MM.1S (cell line): Measurements from ENCODE around the gene NPPB.

Experiments used
- DNase-seq: peaks from one replicate; pipeline ENCODE4 v3.0.0-alpha.2; 2015
- H2AFZ ChIP-seq: fragments of 300-600 bp; sonication (generic); 2 replicates; pipeline ENCODE4 v1.6.0; 2016; ENCODE audit warnings: antibody characterized with exemption, low read length
- H3F3A ChIP-seq: fragments of 300-600 bp; sonication (generic); 2 replicates; pipeline ENCODE4 v1.6.1; 2016; ENCODE audit warnings: mild to moderate bottlenecking, antibody characterized with exemption, low read length, moderate library complexity, mixed read lengths; ENCODE audit not compliant: insufficient read depth
- H3K27ac ChIP-seq: fragments of 300-600 bp; sonication (generic); 2 replicates; pipeline ENCODE4 v1.5.1; 2016; ENCODE audit warnings: mild to moderate bottlenecking, low read length
- H3K27me3 ChIP-seq: fragments of 300-600 bp; sonication (generic); replicated peaks from 2 replicates; pipeline ENCODE4 v1.6.0; 2016; ENCODE audit warnings: low read length; ENCODE audit not compliant: insufficient read depth
- H3K36me3 ChIP-seq: fragments of 300-600 bp; sonication (generic); replicated peaks from 2 replicates; pipeline ENCODE4 v1.6.1; 2016; ENCODE audit warnings: mild to moderate bottlenecking, low read length, mixed read lengths; ENCODE audit not compliant: insufficient read depth
- H3K4me1 ChIP-seq: fragments of 300-600 bp; sonication (generic); 2 replicates; pipeline ENCODE4 v1.6.1; 2016; ENCODE audit warnings: low read length, mixed read lengths
- H3K4me2 ChIP-seq: fragments of 300-600 bp; sonication (generic); 2 replicates; pipeline ENCODE4 v1.6.0; 2016; ENCODE audit warnings: low read depth, low read length
- H3K4me3 ChIP-seq: fragments of 300-600 bp; sonication (generic); 2 replicates; pipeline ENCODE4 v1.5.1; 2016; ENCODE audit warnings: low read length, mixed read lengths
- H3K79me2 ChIP-seq: fragments of 300-600 bp; sonication (generic); 2 replicates; pipeline ENCODE4 v1.6.1; 2016; ENCODE audit warnings: mixed run types, low read length, mixed read lengths
- H3K9ac ChIP-seq: fragments of 300-600 bp; sonication (generic); 2 replicates; pipeline ENCODE4 v1.6.1; 2016; ENCODE audit warnings: low read length, mixed read lengths
- H3K9me2 ChIP-seq: fragments of 300-600 bp; sonication (generic); replicated peaks from 2 replicates; pipeline ENCODE4 v1.6.1; 2016; ENCODE audit warnings: mild to moderate bottlenecking, low read length, mixed read lengths; ENCODE audit not compliant: insufficient read depth
- H3K9me3 ChIP-seq: fragments of 300-600 bp; sonication (generic); replicated peaks from 2 replicates; pipeline ENCODE4 v1.6.1; 2016; ENCODE audit warnings: mild to moderate bottlenecking, low read length, mixed read lengths; ENCODE audit not compliant: insufficient read depth
- H4K20me1 ChIP-seq: fragments of 300-600 bp; sonication (generic); 2 replicates; pipeline ENCODE4 v1.6.1; 2016; ENCODE audit warnings: mild to moderate bottlenecking, low read length, moderate library complexity, mixed read lengths; ENCODE audit not compliant: insufficient read depth
- CTCF ChIP-seq: fragments of 300-600 bp; sonication (generic); IDR thresholded peaks from 2 replicates; pipeline ENCODE4 v1.5.1; 2016; ENCODE audit warnings: antibody characterized with exemption, low read length, mixed read lengths
- EZH2 ChIP-seq: fragments of 300-600 bp; sonication (generic); optimal IDR thresholded peaks from 2 replicates; pipeline ENCODE3; 2017; ENCODE audit warnings: low read depth, mild to moderate bottlenecking, antibody characterized with exemption, low read length, mixed read lengths
- EZH2phosphoT487 ChIP-seq: fragments of 300-600 bp; sonication (generic); IDR thresholded peaks from 2 replicates; pipeline ENCODE4 v1.6.1; 2018; ENCODE audit warnings: antibody characterized with exemption, low read length

Gene NPPB

DNA sequence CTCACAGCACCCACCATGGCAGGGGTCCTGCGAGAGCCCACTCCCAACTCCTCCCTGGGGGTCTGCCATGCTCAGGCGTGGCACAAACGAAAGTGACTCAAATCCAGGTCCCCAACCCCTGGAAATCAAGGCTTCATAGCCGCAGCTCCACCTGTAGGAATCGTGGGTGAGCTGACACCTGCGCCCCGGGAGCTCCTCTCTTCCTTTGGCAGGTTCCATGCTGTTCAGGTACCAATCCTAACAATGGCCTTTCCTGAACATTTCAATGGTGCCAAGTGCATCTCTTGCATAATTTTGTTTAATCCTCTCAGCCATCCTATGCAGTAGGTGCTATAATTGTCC is 28.9 kb upstream of the NPPB start:
- no peak overlapping the region for H2AFZ ChIP-seq
- DNase-seq: no peak
- no peaks in the 10 kb centered on the region for H3K79me2 ChIP-seq
- no peaks in the 10 kb centered on the region for H3K4me1 ChIP-seq
- H3K27me3 ChIP-seq: peaks cover 97% of the 10 kb centered on the region
- TF ChIP-seq CTCF: no peak
- TF ChIP-seq EZH2: no peak
- TF ChIP-seq EZH2phosphoT487: no peak
- H3K4me2 ChIP-seq: no peak overlapping the region
- H3K27ac ChIP-seq: no peak overlapping the region
- H3K36me3 ChIP-seq: no peaks in the 10 kb centered on the region
- no peaks in the 10 kb centered on the region for H3K9me2 ChIP-seq
- no peak overlapping the region for H3K9ac ChIP-seq
- H3K4me3 ChIP-seq: no peak overlapping the region
- no peaks in the 10 kb centered on the region for H4K20me1 ChIP-seq
- no peaks in the 10 kb centered on the region for H3F3A ChIP-seq
- H3K9me3 ChIP-seq: no peaks in the 10 kb centered on the region

- Histone ChIP-seq H3K79me2 (no peaks in the 10 kb centered on the region), H2AFZ (no peak overlapping the region), H3K27me3 (peaks cover 97% of the 10 kb centered on the region), H4K20me1 (no peaks in the 10 kb centered on the region), H3K36me3 (no peaks in the 10 kb centered on the region), H3K9me2 (no peaks in the 10 kb centered on the region), H3K9me3 (no peaks in the 10 kb centered on the region), H3K27ac (no peak overlapping the region), H3F3A (no peaks in the 10 kb centered on the region), H3K4me1 (no peaks in the 10 kb centered on the region), H3K4me3 (no peak overlapping the region), H3K9ac (no peak overlapping the region), H3K4me2 (no peak overlapping the region)
- no peak for TF ChIP-seq EZH2
- no peak for TF ChIP-seq CTCF
- TF ChIP-seq EZH2phosphoT487: no peak
- DNase-seq: no peak
Observed at GRCh38 chr1:11886986-11887665, 28.4 kb upstream of the NPPB start.

DNA sequence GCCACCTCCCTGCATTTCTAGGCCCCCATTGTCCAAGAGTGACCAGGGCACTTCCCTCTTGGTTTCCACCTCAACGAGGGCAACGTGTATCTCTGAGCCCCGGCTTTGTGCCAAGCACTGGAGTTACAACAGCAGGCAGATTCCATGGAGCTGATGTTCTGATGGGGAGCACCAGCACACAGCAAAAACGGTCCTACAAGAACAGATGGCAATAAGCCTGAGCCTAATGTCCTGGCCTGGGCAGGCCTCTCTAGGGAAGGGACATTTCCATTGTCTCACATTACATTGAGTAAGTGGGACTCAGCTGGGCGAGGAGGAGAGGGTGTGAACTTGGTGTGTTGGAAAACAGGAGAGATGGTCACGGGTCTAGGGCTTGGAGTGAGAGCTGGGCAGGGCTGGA is 27.2 kb upstream of the NPPB start:
- H3K9ac ChIP-seq: no peak overlapping the region
- peaks cover 97% of the 10 kb centered on the region for H3K27me3 ChIP-seq
- H4K20me1 ChIP-seq: no peaks in the 10 kb centered on the region
- no peak overlapping the region for H2AFZ ChIP-seq
- DNase-seq: no peak
- no peak overlapping the region for H3K4me3 ChIP-seq
- no peak overlapping the region for H3K27ac ChIP-seq
- no peaks in the 10 kb centered on the region for H3K4me1 ChIP-seq
- no peaks in the 10 kb centered on the region for H3K36me3 ChIP-seq
- no peak overlapping the region for H3K4me2 ChIP-seq
- TF ChIP-seq EZH2phosphoT487 (no peak), EZH2 (no peak), CTCF (no peak)
- H3F3A ChIP-seq: no peaks in the 10 kb centered on the region
- H3K9me3 ChIP-seq: no peaks in the 10 kb centered on the region
- H3K79me2 ChIP-seq: no peaks in the 10 kb centered on the region
- no peaks in the 10 kb centered on the region for H3K9me2 ChIP-seq
